Measurements from ENCODE around the gene DVL3.

DNA sequence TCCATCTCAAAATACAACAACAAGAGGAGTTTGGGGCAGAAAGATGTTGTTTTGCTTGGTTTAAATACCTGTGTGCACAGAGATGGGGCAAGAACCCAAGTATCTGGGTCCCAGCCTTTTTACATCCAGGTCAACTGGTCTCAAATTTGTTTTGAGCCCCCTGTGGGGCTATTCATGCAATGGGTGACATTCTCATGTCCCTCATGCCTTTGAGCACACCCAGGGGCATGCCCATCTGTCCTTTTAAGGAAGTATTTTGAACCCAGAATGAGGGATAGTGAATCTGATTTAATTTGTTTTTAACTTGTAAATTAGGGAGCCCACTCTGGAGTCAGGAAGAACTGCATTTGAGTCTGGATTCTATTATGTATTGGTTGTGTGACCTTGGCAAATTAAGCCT lies 45.6 kb downstream of the DVL3 start:
- TF ChIP-seq, protein P1, sequence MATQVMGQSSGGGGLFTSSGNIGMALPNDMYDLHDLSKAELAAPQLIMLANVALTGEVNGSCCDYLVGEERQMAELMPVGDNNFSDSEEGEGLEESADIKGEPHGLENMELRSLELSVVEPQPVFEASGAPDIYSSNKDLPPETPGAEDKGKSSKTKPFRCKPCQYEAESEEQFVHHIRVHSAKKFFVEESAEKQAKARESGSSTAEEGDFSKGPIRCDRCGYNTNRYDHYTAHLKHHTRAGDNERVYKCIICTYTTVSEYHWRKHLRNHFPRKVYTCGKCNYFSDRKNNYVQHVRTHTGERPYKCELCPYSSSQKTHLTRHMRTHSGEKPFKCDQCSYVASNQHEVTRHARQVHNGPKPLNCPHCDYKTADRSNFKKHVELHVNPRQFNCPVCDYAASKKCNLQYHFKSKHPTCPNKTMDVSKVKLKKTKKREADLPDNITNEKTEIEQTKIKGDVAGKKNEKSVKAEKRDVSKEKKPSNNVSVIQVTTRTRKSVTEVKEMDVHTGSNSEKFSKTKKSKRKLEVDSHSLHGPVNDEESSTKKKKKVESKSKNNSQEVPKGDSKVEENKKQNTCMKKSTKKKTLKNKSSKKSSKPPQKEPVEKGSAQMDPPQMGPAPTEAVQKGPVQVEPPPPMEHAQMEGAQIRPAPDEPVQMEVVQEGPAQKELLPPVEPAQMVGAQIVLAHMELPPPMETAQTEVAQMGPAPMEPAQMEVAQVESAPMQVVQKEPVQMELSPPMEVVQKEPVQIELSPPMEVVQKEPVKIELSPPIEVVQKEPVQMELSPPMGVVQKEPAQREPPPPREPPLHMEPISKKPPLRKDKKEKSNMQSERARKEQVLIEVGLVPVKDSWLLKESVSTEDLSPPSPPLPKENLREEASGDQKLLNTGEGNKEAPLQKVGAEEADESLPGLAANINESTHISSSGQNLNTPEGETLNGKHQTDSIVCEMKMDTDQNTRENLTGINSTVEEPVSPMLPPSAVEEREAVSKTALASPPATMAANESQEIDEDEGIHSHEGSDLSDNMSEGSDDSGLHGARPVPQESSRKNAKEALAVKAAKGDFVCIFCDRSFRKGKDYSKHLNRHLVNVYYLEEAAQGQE (IDR thresholded peaks at IDR 0.05; ENCODE audit: insufficient read depth in 1 of 2, low read depth in 2 of 2, low read length in 2 of 2), result no peak
- no peak for TF ChIP-seq POLR2AphosphoS5 (IDR thresholded peaks at IDR 0.05; ENCODE audit: low read depth, low read length)

Measured in PFSK-1 (cell line).